ENCODE data around the gene L3MBTL4. TPM values are rescaled to one million over a fixed set of nuclear protein-coding genes. Genes with fewer than 3 reads are reported as not detected.

Gene L3MBTL4
- total and polyA plus RNA-seq, 10 donors, result 1.1 to 21.0 (median 12.7) TPM

DNA sequence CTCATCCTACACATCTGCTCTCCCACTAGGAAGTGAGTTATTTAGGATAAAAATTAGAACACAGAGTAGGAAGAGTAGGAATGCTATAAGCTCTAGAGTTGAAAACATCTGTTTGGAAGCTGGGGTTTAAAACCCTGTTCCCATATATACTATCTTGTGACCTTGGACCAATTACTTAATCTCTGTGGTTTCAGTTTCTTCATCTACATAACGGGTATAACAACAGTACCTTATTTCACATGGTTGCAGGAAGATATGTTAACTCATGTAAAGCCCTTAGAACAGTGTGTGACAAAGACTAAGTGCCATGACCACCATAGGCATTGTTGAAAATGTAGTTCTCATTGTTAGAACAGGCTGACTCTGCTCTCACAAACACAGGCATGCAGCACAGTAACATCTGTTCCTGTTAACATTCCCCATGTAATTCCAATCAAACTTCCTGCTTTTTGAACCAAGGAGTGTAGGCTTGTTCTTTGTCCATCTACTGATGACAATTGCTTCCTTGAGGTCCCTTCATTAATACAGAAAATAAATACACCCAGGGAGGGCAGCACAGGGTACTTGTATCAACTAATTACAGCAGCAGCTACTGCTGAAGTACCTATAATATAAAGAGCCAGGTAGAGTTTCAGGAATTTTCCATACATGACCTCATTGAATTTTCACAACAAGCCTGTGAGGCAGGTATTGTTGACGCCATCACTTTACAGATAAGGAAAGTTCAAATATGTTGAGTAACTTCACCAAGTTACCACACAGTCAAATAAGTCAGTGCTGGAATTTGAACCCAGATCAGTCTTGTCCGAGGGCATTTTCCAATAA lies 204.2 kb downstream of the L3MBTL4 start:
- intact Hi-C loops (cut with DNase I; ENCODE audit: low total_unique reads), result no loop called here
- no peaks in the 10 kb centered on the region for H3K4me1 ChIP-seq
- DNase-seq, result no peak
- no peak overlapping the region for H3K27ac ChIP-seq
- H3K36me3 ChIP-seq, result no peaks in the 10 kb centered on the region
- TF ChIP-seq POLR2A (IDR thresholded peaks at IDR 0.05), result no peak
- TF ChIP-seq CTCF (IDR thresholded peaks at IDR 0.05 in 8 of 11, conservative IDR thresholded peaks at IDR 0.05 in 3 of 11), result no peak
- TF ChIP-seq POLR2AphosphoS5 (IDR thresholded peaks at IDR 0.05), result no peak
- 66 to 89% (median 78%) methylated on average over 3 of the region's 3 CpGs for WGBS, 5 donors
- H3K9me3 ChIP-seq, result no peaks in the 10 kb centered on the region
- no peaks in the 10 kb centered on the region for H3K27me3 ChIP-seq (replicated peaks in 1 of 7)
- no peak overlapping the region for H3K4me3 ChIP-seq

DNA sequence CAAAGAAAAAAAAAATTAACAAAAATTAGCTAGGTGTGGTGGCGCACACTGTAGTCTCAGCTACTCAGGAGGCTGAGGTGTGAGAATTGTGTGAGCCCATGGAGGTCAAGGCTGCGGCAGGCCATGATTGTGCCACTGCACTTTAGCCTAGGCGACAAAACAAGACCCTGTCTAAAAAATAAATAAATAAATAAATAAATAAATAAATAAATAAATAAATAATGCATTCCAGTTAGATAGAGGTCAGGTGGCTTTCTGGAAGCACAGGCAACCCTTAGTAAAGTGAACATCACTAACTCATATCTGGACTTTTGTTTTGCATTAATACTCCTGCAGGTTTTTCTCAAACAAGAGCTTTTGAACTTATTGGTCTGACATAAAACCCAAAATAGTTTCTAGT lies 206.8 kb downstream of the L3MBTL4 start:
- 92 to 98% (median 95%) methylated on average over 3 of the region's 3 CpGs for WGBS, 5 donors
- H3K4me1 ChIP-seq, result no peaks in the 10 kb centered on the region
- intact Hi-C loops (cut with DNase I; ENCODE audit: low total_unique reads), result no loop called here

DNA sequence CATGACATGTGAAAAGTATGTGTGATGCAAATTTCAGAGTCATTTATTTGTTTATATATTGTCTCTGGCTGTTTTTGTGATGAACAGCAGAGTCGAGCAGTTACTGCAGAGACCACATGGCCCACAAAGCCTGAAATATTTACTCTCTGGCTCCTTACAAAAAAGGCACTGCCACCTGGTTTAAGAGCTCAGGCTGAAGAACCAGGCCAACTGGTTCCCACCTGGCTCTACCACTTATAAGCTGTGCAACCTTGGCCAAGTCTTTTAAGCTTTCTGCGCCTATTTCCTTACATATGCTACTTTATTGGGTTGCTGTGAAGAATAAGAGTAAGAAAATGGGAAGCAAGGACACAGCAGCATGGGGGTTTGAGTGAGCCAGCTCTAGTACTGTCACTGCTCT lies 207.6 kb downstream of the L3MBTL4 start:
- WGBS, 5 donors, result 90 to 94% (median 91%) methylated on average over 2 of the region's 2 CpGs
- no peak for DNase-seq
- no peaks in the 10 kb centered on the region for H3K9me3 ChIP-seq
- no peaks in the 10 kb centered on the region for H3K27me3 ChIP-seq (replicated peaks in 1 of 7)
- no peaks in the 10 kb centered on the region for H3K4me1 ChIP-seq
- H3K4me3 ChIP-seq, result no peak overlapping the region
- TF ChIP-seq CTCF (IDR thresholded peaks at IDR 0.05 in 8 of 11, conservative IDR thresholded peaks at IDR 0.05 in 3 of 11), result no peak
- no peak overlapping the region for H3K27ac ChIP-seq
- H3K36me3 ChIP-seq, result no peaks in the 10 kb centered on the region
- intact Hi-C loops (cut with DNase I; ENCODE audit: low total_unique reads), result no loop called here

More for the DNA sequence above, 206.8 kb downstream of the L3MBTL4 start:
- H3K27me3 ChIP-seq (replicated peaks in 1 of 7), result no peaks in the 10 kb centered on the region
- H3K9me3 ChIP-seq, result no peaks in the 10 kb centered on the region
- DNase-seq, result no peak
- no peak overlapping the region for H3K27ac ChIP-seq
- no peak overlapping the region for H3K4me3 ChIP-seq
- no peak for TF ChIP-seq POLR2A (IDR thresholded peaks at IDR 0.05)
- TF ChIP-seq POLR2AphosphoS5 (IDR thresholded peaks at IDR 0.05), result no peak
- no peak for TF ChIP-seq CTCF (IDR thresholded peaks at IDR 0.05 in 8 of 11, conservative IDR thresholded peaks at IDR 0.05 in 3 of 11)
- no peaks in the 10 kb centered on the region for H3K36me3 ChIP-seq

DNA sequence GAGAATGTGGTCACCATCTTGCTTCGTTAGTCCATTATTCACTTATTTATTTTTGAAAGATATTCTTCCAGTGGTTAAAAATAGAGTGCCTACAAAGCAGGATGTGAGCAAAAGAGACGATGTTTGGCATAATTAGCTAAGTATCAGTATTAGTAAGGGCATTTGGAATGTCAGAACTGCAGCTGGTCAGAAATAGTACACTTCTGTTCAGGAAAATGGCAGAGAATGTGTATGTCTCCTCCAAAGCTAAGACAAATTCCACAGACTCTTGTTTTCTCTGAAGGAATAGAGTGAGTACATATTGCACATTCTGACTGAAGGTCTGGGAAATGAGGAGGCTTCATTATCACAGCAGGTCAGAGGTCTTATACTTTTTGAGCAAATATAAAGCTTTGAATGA lies 209.0 kb downstream of the L3MBTL4 start:
- WGBS, 5 donors, result 53 to 72% (median 53%) methylated on average over 2 of the region's 2 CpGs
- Histone ChIP-seq H3K4me3 (no peak overlapping the region), H3K27ac (no peak overlapping the region), H3K27me3 (replicated peaks in 1 of 7) (no peaks in the 10 kb centered on the region), H3K4me1 (no peaks in the 10 kb centered on the region), H3K36me3 (no peaks in the 10 kb centered on the region), H3K9me3 (no peaks in the 10 kb centered on the region)
- no peak for DNase-seq
- intact Hi-C loops (cut with DNase I; ENCODE audit: low total_unique reads), result no loop called here
- TF ChIP-seq CTCF (IDR thresholded peaks at IDR 0.05 in 8 of 11, conservative IDR thresholded peaks at IDR 0.05 in 3 of 11) (no peak), POLR2AphosphoS5 (IDR thresholded peaks at IDR 0.05) (no peak), POLR2A (IDR thresholded peaks at IDR 0.05) (no peak)

Data from spleen (tissue), 11 donors.